Adipocyte (in vitro differentiated cells): ENCODE data around the gene PPP1R26.
"Not testable (repeated sequence)": the region's sequence is repeated elsewhere in the genome, so short reads cannot be mapped to it uniquely, and the experiment has no call there.

ENCODE experiments used
- DNase-seq: peaks from one replicate; pipeline ENCODE4 v3.0.0-alpha.2; 2015; ENCODE audit warnings: low read depth
- H3K27me3 ChIP-seq: replicated peaks from 2 replicates; pipeline ENCODE4 v1.7.0; 2013; ENCODE audit warnings: mild to moderate bottlenecking, low read length, moderate library complexity; ENCODE audit not compliant: control insufficient read depth, insufficient read depth
- H3K36me3 ChIP-seq: 2 replicates; pipeline ENCODE4 v1.7.0; 2013; ENCODE audit warnings: low read length, mild to moderate bottlenecking, moderate library complexity; ENCODE audit not compliant: control insufficient read depth, insufficient read depth, severe bottlenecking
- H3K4me1 ChIP-seq: 2 replicates; pipeline ENCODE4 v1.7.0; 2013; ENCODE audit warnings: mild to moderate bottlenecking, low read length, moderate library complexity; ENCODE audit not compliant: control insufficient read depth, insufficient read depth
- H3K4me3 ChIP-seq: 2 replicates; pipeline ENCODE4 v1.7.0; 2013; ENCODE audit warnings: mild to moderate bottlenecking, low read length, moderate library complexity
- H3K9ac ChIP-seq: 2 replicates; pipeline ENCODE4 v1.7.0; 2013; ENCODE audit warnings: mild to moderate bottlenecking, low read length, moderate library complexity
- H3K9me3 ChIP-seq: 2 replicates; pipeline ENCODE4 v1.7.0; 2013; ENCODE audit warnings: mild to moderate bottlenecking, low read length, moderate library complexity; ENCODE audit not compliant: control insufficient read depth

The PPP1R26 gene

DNA sequence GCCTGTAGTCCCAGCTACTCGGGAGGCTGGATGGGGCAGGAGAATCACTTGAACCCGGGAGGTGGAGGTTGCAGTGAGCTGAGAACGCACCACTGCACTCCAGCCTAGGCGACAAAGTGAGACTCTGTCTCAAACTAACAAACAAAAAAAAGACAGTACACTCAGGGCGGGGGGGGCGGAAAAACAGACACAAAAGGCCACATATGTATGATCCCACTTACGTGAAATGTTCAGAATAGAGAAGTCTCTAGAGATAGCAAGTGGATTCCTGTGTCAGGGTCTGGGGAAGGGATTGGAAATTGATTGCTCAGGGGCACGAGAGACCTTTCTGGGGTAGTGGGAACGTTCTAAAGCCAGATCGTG is 32.6 kb downstream of the PPP1R26 start:
- peaks cover 7% of the 10 kb centered on the region for H3K9me3 ChIP-seq
- H3K4me3 ChIP-seq: no peak overlapping the region
- no peak for DNase-seq
- peaks cover 4% of the 10 kb centered on the region for H3K4me1 ChIP-seq
- H3K9ac ChIP-seq: no peak overlapping the region
- no peaks in the 10 kb centered on the region for H3K36me3 ChIP-seq
- H3K27me3 ChIP-seq: peaks cover 3% of the 10 kb centered on the region

DNA sequence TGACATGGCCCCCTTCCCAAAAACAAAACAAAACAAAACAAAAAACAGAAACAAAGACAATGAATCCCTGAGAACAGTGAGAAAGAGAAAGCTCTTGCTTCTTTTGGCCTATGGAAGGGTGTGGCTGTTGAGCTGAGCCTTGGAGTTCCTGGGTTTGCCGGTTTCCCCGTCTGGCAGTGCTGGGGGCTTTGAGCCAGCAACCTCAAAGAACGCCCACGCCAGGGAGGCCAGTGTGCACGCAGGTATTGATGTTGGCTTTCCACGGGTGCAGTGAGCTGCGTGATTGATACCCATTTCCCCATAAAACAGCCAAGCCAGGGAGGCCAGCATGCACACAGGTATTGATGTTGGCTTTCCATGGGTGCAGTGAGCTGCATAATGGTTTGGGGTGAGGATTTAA is 33.3 kb downstream of the PPP1R26 start:
- H3K9ac ChIP-seq: no peak overlapping the region
- H3K27me3 ChIP-seq: peaks cover 7% of the 10 kb centered on the region
- no peak for DNase-seq
- no peaks in the 10 kb centered on the region for H3K36me3 ChIP-seq
- H3K4me3 ChIP-seq: no peak overlapping the region
- peaks cover 7% of the 10 kb centered on the region for H3K9me3 ChIP-seq
- H3K4me1 ChIP-seq: peaks cover 4% of the 10 kb centered on the region

DNA sequence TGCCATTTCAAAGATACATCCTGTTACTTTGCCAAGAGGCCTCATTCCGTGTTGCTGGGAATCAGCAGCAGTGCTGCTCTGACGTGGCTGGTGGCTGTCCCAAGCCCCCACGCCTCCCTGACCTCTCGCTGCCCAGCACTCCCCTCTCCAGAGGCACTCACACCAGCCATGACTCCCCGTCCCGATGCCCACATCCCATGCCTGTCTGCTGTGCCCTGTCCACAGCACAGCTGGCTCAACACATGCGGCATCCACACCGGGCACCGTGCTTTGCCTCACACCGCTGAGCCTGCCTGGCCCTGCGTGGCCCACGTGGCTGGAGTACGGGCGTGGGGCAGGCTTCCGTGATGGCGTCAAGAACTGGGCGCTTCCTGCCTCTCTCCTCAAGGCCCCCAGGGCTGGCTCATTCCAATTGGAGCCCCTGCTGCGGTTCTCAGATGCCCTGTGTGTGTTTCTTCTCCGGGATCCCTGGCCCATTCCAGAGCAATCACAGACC is 33.8 kb downstream of the PPP1R26 start:
- H3K9me3 ChIP-seq: peaks cover 7% of the 10 kb centered on the region
- H3K36me3 ChIP-seq: no peaks in the 10 kb centered on the region
- no peak for DNase-seq
- no peak overlapping the region for H3K4me3 ChIP-seq
- peaks cover 11% of the 10 kb centered on the region for H3K27me3 ChIP-seq
- peaks cover 4% of the 10 kb centered on the region for H3K4me1 ChIP-seq
- no peak overlapping the region for H3K9ac ChIP-seq

DNA sequence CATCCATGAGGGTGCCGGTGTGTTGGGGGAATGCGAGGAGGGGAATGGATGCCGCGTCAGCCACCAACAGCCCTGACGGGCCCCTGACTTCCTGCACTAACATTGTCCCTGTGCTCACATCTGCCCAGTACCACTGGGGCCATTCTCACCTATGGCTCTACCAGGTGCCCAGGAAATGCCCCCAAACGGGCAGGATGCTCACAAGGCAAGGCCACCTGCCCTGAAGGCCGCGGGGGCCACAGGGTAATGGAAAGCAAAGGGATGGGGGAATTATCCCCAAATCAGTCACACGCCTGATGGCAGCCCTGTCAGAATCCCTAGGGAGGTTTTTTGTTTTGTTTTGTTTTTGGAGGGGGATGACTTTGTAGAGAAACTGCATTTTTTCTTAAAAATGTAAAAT is 34.3 kb downstream of the PPP1R26 start:
- peaks cover 14% of the 10 kb centered on the region for H3K27me3 ChIP-seq

DNA sequence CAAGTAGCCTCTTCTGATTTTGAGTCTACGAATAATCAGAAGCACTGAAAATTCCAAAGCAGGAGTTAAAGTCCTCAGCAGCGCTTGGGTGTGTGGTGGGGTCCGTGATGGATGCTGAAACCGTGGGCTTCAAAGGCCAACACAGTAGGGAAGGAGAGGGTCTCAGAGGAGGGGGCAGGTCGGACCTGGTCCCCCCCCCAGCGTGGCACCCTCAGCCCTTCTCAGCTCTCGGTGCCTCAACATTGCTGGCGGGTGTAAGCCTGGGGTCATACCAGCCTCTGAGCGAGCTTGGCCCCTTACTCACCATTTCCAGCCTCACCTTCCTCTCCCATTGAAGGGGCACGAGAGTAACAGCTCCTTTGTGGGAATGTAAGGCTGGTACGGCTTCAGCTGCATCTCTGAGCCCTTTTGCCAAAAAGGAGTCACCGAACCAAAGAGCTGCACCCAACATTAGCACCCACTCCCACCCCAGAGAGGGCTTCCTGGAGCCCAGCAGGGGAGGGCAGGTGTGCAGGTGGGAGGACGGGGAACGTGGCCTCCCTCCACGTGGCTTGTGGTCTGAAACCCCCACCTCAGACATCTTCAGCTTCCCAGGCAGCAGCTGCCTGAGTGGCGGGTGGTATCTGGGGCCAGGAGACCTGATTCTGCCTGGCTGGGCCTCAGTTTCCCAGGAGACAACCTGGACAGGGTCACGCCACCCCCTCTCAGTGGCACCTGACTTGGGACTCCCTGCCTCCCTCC is 34.9 kb downstream of the PPP1R26 start:
- Histone ChIP-seq H3K4me1 (peaks cover 4% of the 10 kb centered on the region), H3K36me3 (no peaks in the 10 kb centered on the region), H3K27me3 (peaks cover 17% of the 10 kb centered on the region), H3K9ac (no peak overlapping the region), H3K9me3 (peaks cover 2% of the 10 kb centered on the region), H3K4me3 (no peak overlapping the region)
- no peak for DNase-seq

More for the DNA sequence above, 34.3 kb downstream of the PPP1R26 start:
- H3K4me3 ChIP-seq, H3K9ac ChIP-seq, DNase-seq, H3K4me1 ChIP-seq, H3K36me3 ChIP-seq, H3K9me3 ChIP-seq: not testable (repeated sequence)

DNA sequence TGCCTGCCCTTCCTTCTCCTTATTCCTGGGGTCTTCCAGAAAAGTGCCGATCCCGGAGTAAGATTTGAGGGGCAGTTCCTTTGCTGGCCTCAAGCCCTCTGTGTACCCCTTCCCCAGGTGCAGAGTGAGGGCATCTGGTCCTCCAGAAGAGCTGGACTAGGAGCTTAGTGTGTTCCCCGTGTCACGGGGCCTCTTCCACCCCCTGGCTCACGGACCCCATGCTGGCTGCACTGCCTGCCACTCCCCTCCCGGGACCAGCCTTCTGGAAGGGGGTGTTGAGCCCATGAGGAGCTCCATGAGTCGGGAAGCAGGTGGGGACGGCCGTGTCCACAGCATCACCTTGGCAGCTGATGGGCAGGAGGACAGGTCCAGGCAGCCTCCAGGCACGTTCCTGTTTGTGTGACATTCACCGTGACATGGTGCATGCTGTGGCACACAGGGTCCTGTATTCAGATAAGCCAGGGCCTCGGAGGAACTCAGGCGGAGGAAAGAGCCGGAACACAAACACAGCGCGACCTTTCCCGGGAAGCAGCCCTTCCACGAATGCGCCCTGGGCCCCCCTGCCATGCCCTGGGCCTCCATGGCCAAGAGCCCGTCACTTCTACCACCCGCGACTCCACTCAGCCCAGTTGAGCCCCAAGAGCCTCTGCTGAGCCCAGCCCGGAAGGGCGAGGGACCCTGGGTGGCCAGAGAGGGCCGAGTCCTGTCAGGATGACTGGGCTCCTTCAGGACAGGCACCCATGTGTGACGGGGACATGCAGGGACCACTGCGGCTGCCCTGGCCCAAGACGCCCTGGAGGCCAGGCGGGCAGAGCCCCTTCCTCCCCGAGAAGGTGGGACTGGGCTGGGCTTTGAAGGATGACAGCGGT is 35.7 kb downstream of the PPP1R26 start:
- no peak overlapping the region for H3K4me3 ChIP-seq
- no peaks in the 10 kb centered on the region for H3K9me3 ChIP-seq
- no peak overlapping the region for H3K9ac ChIP-seq
- H3K27me3 ChIP-seq: peaks cover 20% of the 10 kb centered on the region
- no peak for DNase-seq
- no peaks in the 10 kb centered on the region for H3K36me3 ChIP-seq
- H3K4me1 ChIP-seq: peaks cover 4% of the 10 kb centered on the region

DNA sequence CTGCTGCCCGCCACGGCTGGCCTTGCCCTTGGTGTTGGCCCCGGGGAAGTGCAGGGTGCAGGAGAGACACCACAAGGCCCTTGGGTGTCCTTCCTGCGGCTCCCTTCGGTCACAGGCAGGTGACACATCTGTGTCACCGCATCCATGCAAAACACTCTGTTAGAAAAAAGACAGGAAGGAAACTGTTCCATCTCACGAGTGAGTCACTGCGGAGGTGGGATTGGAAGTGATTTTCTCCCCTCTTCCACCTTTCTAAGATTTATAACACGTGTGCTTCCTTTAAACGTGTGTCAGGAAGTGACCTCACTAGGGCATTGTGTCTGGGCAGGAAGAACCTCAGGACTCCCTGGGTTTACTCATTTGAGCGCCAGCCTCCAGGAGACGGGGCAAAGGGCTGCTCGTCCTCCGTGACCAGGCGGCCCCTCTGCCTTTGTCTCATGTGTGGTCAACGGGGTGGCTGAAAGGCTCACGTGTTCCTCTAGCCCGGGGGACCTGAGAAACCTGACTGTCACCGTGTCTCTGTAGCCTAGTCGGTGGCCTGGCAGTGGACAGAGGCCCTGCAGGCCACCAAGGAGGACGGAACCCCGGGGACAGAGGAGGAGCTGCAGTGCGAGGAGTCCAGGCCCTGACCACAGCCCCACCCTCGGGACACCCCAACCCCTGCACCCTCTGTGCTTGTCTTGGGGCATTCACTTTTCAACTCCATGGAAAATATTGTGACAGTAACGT is 36.7 kb downstream of the PPP1R26 start:
- H3K4me3 ChIP-seq: no peak overlapping the region
- peaks cover 4% of the 10 kb centered on the region for H3K4me1 ChIP-seq
- peaks cover 20% of the 10 kb centered on the region for H3K27me3 ChIP-seq
- H3K36me3 ChIP-seq: no peaks in the 10 kb centered on the region
- H3K9ac ChIP-seq: no peak overlapping the region
- DNase-seq: no peak
- no peaks in the 10 kb centered on the region for H3K9me3 ChIP-seq

DNA sequence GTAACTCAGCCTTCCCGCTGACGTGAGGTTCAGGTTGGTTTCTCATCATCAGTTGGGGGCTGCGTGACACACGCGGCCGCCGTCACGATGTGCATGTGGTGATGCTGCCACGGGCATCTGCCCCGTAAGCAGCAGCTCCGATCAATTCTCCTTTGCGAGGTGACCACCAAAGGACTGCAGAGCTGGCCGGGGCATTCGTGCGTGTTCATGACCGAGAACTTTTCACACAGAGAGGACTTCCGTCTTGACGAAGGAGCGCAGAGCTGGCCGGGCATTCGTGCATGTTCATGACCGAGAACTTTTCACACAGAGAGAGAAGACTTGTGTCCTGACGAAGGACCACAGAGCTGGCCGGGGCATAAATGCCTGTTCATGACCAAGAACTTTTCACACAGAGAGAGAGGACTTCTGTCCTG is 37.8 kb downstream of the PPP1R26 start:
- no peaks in the 10 kb centered on the region for H3K36me3 ChIP-seq
- no peaks in the 10 kb centered on the region for H3K4me1 ChIP-seq
- H3K27me3 ChIP-seq: peaks cover 21% of the 10 kb centered on the region
- H3K9ac ChIP-seq: no peak overlapping the region
- no peak overlapping the region for H3K4me3 ChIP-seq
- DNase-seq: no peak
- H3K9me3 ChIP-seq: no peaks in the 10 kb centered on the region

DNA sequence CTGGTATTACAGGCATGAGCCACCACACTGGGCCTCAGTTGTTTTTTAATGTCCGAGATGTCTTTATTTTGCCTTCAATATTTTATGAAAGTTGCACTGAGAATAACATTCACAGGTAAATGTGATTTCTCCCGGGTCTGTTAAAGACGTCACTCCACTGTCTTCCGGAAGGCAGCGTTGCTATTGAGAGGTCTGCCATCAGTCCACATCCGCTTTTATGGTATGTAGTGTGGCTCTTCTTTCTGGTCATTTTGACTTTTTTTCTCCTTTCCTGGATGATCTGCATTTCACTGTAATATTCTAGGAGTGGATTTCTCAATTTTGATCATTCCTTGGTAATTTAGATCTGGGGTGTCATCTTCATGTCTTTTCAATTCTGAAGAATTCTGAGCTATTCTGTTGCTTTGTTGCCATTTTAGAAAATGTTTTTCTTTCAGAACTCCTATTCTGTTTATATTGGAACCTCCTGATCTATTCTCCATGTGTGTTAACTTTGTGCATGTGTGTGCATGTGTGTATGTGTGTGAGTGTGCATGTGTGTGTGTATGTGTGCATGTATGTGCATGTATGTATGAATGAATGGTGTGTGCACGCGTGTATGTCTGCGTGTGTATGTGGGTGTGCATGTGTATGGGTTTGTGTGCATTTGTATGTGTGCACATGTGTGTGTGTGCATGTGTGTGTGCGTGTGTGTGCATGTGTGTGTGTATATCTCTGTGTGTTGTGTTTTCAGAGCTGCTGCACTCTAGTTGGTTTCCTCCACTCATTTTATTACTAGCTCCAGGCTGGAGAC is 39.8 kb downstream of the PPP1R26 start:
- Histone ChIP-seq H3K4me3 (no peak overlapping the region), H3K9ac (no peak overlapping the region), H3K9me3 (no peaks in the 10 kb centered on the region), H3K27me3 (peaks cover 34% of the 10 kb centered on the region), H3K4me1 (peaks cover 4% of the 10 kb centered on the region), H3K36me3 (no peaks in the 10 kb centered on the region)
- DNase-seq: no peak

DNA sequence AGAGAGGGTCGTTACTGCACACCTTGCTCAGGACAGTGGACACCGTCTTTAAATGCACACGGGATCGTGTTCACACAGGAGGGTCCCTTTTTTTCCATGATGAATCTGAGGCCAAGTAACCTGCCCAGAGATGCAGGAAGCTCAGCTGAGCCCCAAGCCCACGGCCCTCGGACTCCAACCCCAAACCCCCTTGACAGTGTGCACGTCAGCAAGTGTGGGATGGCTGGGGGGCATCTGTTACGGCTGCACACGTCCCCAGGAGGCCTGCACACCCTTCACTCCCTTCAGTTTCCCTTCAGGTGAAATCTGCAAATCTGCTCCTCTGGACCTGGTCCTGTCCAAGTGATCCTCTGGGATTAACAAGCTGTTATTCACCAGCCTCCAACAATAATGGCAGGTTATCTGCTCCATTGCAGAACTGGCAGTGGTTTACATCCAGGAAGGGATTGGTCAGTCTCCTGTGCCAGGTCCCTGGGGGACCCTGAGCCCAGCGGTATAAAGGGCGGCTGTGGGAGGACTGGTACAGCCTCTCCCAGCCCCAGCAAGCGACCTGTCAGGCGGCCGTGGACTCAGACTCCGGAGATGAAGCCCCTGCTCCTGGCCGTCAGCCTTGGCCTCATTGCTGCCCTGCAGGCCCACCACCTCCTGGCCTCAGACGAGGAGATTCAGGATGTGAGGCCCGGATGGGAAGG is 41.5 kb downstream of the PPP1R26 start, which contains the start of gene LCN1:
Gene LCN1 (plus strand): TSS at position 525 of the 692 bp plus-strand sequence. CDS start 58 bp downstream, at position 583.
- H3K9me3 ChIP-seq: no peaks in the 10 kb centered on the region
- no peaks in the 10 kb centered on the region for H3K36me3 ChIP-seq
- H3K4me3 ChIP-seq: no peak within 1 kb of the TSS
- peaks cover 4% of the 10 kb centered on the region for H3K4me1 ChIP-seq
- DNase-seq: no peak
- peaks cover 38% of the 10 kb centered on the region for H3K27me3 ChIP-seq
- H3K9ac ChIP-seq: no peak within 1 kb of the TSS
